Eye (tissue), 1 donor: Measurements from ENCODE around the gene BCO2.
"Not testable (repeated sequence)": the region's sequence is repeated elsewhere in the genome, so short reads cannot be mapped to it uniquely, and the experiment has no call there.

Source experiments
- DNase-seq: peaks from one replicate; pipeline ENCODE4 v3.0.0-alpha.2; 2015

Gene BCO2

GRCh38 chr11:112174789-112175598 is at the start of gene BCO2:
BCO2 (plus strand) TSS chr11:112175512; CDS start chr11:112175602, 90 bp downstream.
- DNase-seq = peak; percentile 97

- DNase-seq = no peak
These were observed 48.3 kb upstream of the BCO2 start for GRCh38 chr11:112127056-112127455.

GRCh38 chr11:112128483-112129121 is 46.7 kb upstream of the BCO2 start:
- peak; percentile 7 for DNase-seq

- DNase-seq = no peak
These were observed 45.7 kb upstream of the BCO2 start for GRCh38 chr11:112129656-112130055.

- DNase-seq = no peak
These were observed 42.6 kb upstream of the BCO2 start for GRCh38 chr11:112132737-112133136.

- DNase-seq = no peak
These were observed 40.8 kb upstream of the BCO2 start for GRCh38 chr11:112134473-112134872.

GRCh38 chr11:112143597-112143996 is 31.7 kb upstream of the BCO2 start:
- DNase-seq = no peak

- DNase-seq = no peak
These were observed 24.8 kb upstream of the BCO2 start for GRCh38 chr11:112150517-112150916.

- no peak for DNase-seq
These were observed 19.0 kb upstream of the BCO2 start for GRCh38 chr11:112156153-112156955.

- peak; percentile 8 for DNase-seq
These were observed 18.2 kb upstream of the BCO2 start for GRCh38 chr11:112156956-112157766.

GRCh38 chr11:112159098-112160065 is 15.9 kb upstream of the BCO2 start:
- no peak for DNase-seq

- DNase-seq = no peak
These were observed 15.0 kb upstream of the BCO2 start for GRCh38 chr11:112160091-112160848.

GRCh38 chr11:112161012-112161411 is 14.3 kb upstream of the BCO2 start:
- DNase-seq = no peak

GRCh38 chr11:112162200-112162599 is 13.1 kb upstream of the BCO2 start:
- not testable (repeated sequence) for DNase-seq

- DNase-seq = no peak
These were observed 12.4 kb upstream of the BCO2 start for GRCh38 chr11:112162761-112163546.

GRCh38 chr11:112163875-112164685 is 11.2 kb upstream of the BCO2 start, which contains the start of gene IL18:
IL18 (minus strand) TSS chr11:112164094; CDS start chr11:112155053, 9,041 bp downstream.
- no peak for DNase-seq

GRCh38 chr11:112165049-112165448 is 10.3 kb upstream of the BCO2 start:
- DNase-seq = no peak

GRCh38 chr11:112166562-112166961 is 8.8 kb upstream of the BCO2 start:
- DNase-seq = no peak

GRCh38 chr11:112167145-112167544 is 8.2 kb upstream of the BCO2 start, which contains the start of gene TEX12:
TEX12 (plus strand) TSS chr11:112167372; CDS start chr11:112169269, 1,897 bp downstream.
- no peak for DNase-seq
